HL-60 (cell line): Measurements from ENCODE around the gene OR2F2.

Source experiments
- DNase-seq, 2 experiments: peaks; one replicate each; pipeline ENCODE4 v3.0.0-alpha.2; 2010 to 2020; ENCODE audit warnings: low read depth in 1 of 2, low spot score in 1 of 2
- H3K27ac ChIP-seq: fragments of 250-450 bp; sonication (Bioruptor Pico); replicated peaks from 2 replicates; pipeline ENCODE4 v1.5.1; 2020; ENCODE audit warnings: mild to moderate bottlenecking, moderate library complexity
- H3K27me3 ChIP-seq: fragments of 250-450 bp; sonication (Bioruptor Pico); 2 replicates; pipeline ENCODE4 v1.5.1; 2021; ENCODE audit warnings: mild to moderate bottlenecking, moderate library complexity; ENCODE audit not compliant: insufficient read depth, poor library complexity, severe bottlenecking
- H3K4me3 ChIP-seq: replicated peaks from 2 replicates; pipeline ENCODE4 v1.5.1; 2011; ENCODE audit warnings: mild to moderate bottlenecking, control low read depth, low read length; ENCODE audit not compliant: insufficient read depth
- GABPA ChIP-seq: IDR thresholded peaks from 2 replicates; pipeline ENCODE4 v1.6.1; 2012; ENCODE audit warnings: low read depth
- POLR2AphosphoS5 ChIP-seq: IDR thresholded peaks from 2 replicates; pipeline ENCODE4 v1.6.1; 2012; ENCODE audit warnings: low read depth
- SPI1 ChIP-seq: IDR thresholded peaks from 2 replicates; pipeline ENCODE4 v1.6.1; 2012; ENCODE audit warnings: low read depth, mild to moderate bottlenecking, borderline replicate concordance
- TF ChIP-seq, protein P1 (sequence below): IDR thresholded peaks from 2 replicates; pipeline ENCODE4 v1.6.1; 2012; ENCODE audit warnings: low read depth; ENCODE audit not compliant: insufficient replicate concordance
- TF ChIP-seq, protein P2 (sequence below): IDR thresholded peaks from one replicate; pipeline ENCODE4 v1.5.1; 2011; ENCODE audit warnings: low read length, control low read depth, inconsistent platforms; ENCODE audit not compliant: insufficient read depth

OR2F2 gene

DNA sequence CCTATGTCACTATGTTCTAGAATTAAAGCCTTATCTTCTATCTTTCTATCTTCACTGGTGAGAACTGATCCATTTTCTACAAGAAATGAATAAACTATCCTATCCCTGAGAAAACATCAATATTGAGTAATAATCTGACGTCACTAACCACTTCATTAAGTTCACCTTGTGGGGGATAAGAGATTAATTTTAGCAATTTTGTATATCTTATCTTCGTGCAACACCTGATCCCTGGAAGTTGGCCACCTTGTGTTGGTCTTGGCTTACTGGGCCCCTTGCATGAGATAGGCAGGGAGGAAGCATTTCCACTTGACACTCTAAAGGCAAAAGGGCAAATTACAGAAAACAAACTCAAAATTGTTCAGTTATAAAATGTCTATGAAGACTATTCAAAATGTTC is 45.0 kb downstream of the OR2F2 start:
- TF ChIP-seq GABPA (no peak), SPI1 (no peak), POLR2AphosphoS5 (no peak)
- Histone ChIP-seq H3K4me3 (no peak overlapping the region), H3K27ac (no peak overlapping the region), H3K27me3 (no peaks in the 10 kb centered on the region)
- no peak for DNase-seq

DNA sequence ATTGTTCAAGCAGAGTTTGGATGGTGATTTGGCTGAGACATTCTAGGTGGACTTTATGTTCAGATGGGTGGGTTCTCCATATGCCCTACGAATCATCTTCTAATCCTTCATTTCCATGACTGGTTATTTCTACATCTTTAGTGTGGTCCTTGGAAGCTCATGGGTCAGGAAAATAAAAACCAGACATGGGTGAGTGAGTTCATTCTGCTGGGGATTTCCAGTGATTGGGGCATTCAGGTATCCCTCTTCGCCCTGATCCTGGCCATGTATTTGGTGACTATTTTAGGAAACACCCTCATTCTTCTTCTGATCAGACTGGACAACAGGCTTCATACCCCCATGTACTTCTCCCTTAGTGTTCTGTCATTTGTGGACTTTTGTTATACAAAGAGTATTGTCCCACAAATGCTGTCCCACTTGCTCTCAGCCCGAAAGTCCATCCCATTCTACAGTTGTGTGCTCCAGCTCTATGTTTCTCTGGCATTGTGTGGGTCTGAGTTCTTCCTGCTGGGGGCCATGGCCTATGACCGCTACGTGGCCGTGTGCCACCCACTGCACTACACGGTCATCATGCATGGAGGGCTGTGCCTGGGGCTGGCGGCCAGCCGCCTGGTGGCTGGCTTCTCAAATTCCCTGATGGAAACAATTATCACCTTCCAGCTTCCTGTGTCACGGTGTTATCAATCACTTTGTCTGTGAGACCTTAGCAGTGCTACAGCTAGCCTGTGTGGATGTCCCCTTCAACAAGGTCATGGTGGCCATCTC is 45.9 kb downstream of the OR2F2 start:
- TF ChIP-seq GABPA, result no peak
- TF ChIP-seq, protein P1, sequence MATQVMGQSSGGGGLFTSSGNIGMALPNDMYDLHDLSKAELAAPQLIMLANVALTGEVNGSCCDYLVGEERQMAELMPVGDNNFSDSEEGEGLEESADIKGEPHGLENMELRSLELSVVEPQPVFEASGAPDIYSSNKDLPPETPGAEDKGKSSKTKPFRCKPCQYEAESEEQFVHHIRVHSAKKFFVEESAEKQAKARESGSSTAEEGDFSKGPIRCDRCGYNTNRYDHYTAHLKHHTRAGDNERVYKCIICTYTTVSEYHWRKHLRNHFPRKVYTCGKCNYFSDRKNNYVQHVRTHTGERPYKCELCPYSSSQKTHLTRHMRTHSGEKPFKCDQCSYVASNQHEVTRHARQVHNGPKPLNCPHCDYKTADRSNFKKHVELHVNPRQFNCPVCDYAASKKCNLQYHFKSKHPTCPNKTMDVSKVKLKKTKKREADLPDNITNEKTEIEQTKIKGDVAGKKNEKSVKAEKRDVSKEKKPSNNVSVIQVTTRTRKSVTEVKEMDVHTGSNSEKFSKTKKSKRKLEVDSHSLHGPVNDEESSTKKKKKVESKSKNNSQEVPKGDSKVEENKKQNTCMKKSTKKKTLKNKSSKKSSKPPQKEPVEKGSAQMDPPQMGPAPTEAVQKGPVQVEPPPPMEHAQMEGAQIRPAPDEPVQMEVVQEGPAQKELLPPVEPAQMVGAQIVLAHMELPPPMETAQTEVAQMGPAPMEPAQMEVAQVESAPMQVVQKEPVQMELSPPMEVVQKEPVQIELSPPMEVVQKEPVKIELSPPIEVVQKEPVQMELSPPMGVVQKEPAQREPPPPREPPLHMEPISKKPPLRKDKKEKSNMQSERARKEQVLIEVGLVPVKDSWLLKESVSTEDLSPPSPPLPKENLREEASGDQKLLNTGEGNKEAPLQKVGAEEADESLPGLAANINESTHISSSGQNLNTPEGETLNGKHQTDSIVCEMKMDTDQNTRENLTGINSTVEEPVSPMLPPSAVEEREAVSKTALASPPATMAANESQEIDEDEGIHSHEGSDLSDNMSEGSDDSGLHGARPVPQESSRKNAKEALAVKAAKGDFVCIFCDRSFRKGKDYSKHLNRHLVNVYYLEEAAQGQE, result no peak
- no peak for TF ChIP-seq POLR2AphosphoS5
- TF ChIP-seq SPI1, result no peak
- TF ChIP-seq, protein P2, sequence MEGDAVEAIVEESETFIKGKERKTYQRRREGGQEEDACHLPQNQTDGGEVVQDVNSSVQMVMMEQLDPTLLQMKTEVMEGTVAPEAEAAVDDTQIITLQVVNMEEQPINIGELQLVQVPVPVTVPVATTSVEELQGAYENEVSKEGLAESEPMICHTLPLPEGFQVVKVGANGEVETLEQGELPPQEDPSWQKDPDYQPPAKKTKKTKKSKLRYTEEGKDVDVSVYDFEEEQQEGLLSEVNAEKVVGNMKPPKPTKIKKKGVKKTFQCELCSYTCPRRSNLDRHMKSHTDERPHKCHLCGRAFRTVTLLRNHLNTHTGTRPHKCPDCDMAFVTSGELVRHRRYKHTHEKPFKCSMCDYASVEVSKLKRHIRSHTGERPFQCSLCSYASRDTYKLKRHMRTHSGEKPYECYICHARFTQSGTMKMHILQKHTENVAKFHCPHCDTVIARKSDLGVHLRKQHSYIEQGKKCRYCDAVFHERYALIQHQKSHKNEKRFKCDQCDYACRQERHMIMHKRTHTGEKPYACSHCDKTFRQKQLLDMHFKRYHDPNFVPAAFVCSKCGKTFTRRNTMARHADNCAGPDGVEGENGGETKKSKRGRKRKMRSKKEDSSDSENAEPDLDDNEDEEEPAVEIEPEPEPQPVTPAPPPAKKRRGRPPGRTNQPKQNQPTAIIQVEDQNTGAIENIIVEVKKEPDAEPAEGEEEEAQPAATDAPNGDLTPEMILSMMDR, result no peak
- Histone ChIP-seq H3K4me3 (no peak overlapping the region), H3K27ac (no peak overlapping the region), H3K27me3 (no peaks in the 10 kb centered on the region)
- DNase-seq, result no peak

DNA sequence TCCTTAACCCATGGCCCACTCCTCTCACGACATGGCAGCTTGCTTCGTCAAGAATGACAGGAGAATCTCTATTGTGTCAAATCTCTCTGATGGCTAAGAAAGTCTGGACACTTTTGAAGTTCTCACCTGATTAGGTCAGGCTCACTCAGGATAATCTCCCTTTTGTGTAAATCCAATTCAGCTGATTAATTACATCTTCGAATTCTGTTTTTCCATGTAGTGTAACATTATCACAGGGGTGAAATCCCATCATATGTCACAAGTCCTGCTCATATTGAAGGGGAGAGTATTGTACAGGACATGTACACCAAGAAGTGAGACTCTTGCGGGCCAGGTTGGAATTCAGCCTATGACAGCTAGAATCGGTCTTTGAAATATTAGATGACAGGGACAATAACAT is 48.9 kb downstream of the OR2F2 start:
- Histone ChIP-seq H3K27me3 (no peaks in the 10 kb centered on the region), H3K4me3 (no peak overlapping the region), H3K27ac (no peak overlapping the region)
- DNase-seq, result no peak
- TF ChIP-seq, protein P2, result no peak
- TF ChIP-seq POLR2AphosphoS5, result no peak
- no peak for TF ChIP-seq SPI1
- TF ChIP-seq, protein P1, result no peak
- TF ChIP-seq GABPA, result no peak
